Measurements from ENCODE around the gene PBX3.

PBX3 gene

GRCh38 chr9:125983681-125984080 is 236.5 kb downstream of the PBX3 start:
- FAIRE-seq: no peak

- no peak for FAIRE-seq
These were observed 237.3 kb downstream of the PBX3 start for GRCh38 chr9:125984461-125984860.

GRCh38 chr9:125985142-125985997 is 238.2 kb downstream of the PBX3 start:
- FAIRE-seq: no peak

- no peak for FAIRE-seq
These were observed 239.0 kb downstream of the PBX3 start for GRCh38 chr9:125985998-125986655.

- FAIRE-seq: no peak
These were observed 239.8 kb downstream of the PBX3 start for GRCh38 chr9:125986966-125987365.

GRCh38 chr9:125987420-125987819 is 240.2 kb downstream of the PBX3 start:
- FAIRE-seq: no peak

- FAIRE-seq: no peak
These were observed 241.4 kb downstream of the PBX3 start for GRCh38 chr9:125988479-125989050.

- no peak for FAIRE-seq
These were observed 241.9 kb downstream of the PBX3 start for GRCh38 chr9:125989090-125989501.

- no peak for FAIRE-seq
These were observed 242.5 kb downstream of the PBX3 start for GRCh38 chr9:125989524-125990180.

- FAIRE-seq: no peak
These were observed 243.1 kb downstream of the PBX3 start for GRCh38 chr9:125990186-125990792.

- no peak for FAIRE-seq
These were observed 243.6 kb downstream of the PBX3 start for GRCh38 chr9:125990793-125991220.

- no peak for FAIRE-seq
These were observed 244.8 kb downstream of the PBX3 start for GRCh38 chr9:125991886-125992529.

GRCh38 chr9:125992557-125992956 is 245.4 kb downstream of the PBX3 start:
- no peak for FAIRE-seq

- no peak for FAIRE-seq
These were observed 246.3 kb downstream of the PBX3 start for GRCh38 chr9:125993466-125993865.

GRCh38 chr9:125994066-125994943 is 247.1 kb downstream of the PBX3 start:
- FAIRE-seq: no peak

- FAIRE-seq: no peak
These were observed 247.8 kb downstream of the PBX3 start for GRCh38 chr9:125995006-125995405.

GRCh38 chr9:125995706-125996105 is 248.5 kb downstream of the PBX3 start:
- FAIRE-seq: no peak

GRCh38 chr9:125996791-125997190 is 249.6 kb downstream of the PBX3 start:
- FAIRE-seq: no peak

- FAIRE-seq: no peak
These were observed 250.1 kb downstream of the PBX3 start for GRCh38 chr9:125997196-125997823.

- no peak for FAIRE-seq
These were observed 251.8 kb downstream of the PBX3 start for GRCh38 chr9:125998837-125999503.

Measured in endometrium (tissue), 2 donors.